ENCODE measurements around the gene C2orf78. TPM values are rescaled to one million over a fixed set of nuclear protein-coding genes. Genes with fewer than 3 reads are reported as not detected.

C2orf78 gene
- total and polyA plus RNA-seq, 9 of the 15 experiments (the other 6 are each of a cell fraction or from before 2014, with no cell fraction given), result 0.04 to 0.28 (median 0.20) TPM

- TF ChIP-seq NCOA4 (IDR thresholded peaks at IDR 0.05; ENCODE audit: partially characterized antibody), result no peak
These were observed 60.1 kb downstream of the C2orf78 start (continued) for GRCh38 chr2:73844087-73844486.

DNA sequence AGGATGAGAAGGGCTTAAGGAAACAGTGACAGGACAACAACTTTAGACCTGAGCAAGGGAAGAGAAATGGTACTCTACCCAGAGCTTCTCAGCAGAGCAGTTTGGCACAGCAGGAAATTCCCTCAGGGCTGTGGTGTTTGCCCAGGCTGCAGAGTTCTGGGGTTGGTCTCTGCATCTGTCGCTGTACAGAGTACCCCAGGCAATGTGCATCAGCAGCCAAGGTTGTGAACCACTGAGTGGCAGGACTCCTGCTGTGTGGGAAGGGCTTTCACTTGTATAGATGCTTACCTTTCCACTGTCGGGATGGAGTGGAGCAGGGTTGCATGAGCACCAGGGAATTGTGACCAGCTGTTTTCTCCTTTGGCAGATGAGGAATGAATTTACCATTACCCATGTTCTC is 66.0 kb downstream of the C2orf78 start:
- no peak overlapping the region for H3K4me2 ChIP-seq (ENCODE audit: insufficient read depth, low read length)
- WGBS (ENCODE audit: insufficient coverage, low coverage, missing lambda C conversion rate), result 62% methylated on average over 2 of the region's 2 CpGs
- no peak overlapping the region for H2AFZ ChIP-seq (ENCODE audit: low read depth, low read length)
- no peak overlapping the region for H3K4me3 ChIP-seq
- H4K20me1 ChIP-seq (replicated peaks; ENCODE audit: control insufficient read depth, insufficient read depth, low read length), result no peaks in the 10 kb centered on the region
- H3K27ac ChIP-seq (ENCODE audit: extremely low read depth, low read depth, low read length), result no peak overlapping the region
- FAIRE-seq (no peak), ATAC-seq (no peak), DNase-seq (ENCODE audit: extremely low read depth in 1 of 4, low spot score in 3 of 4) (no peak)
- no peaks in the 10 kb centered on the region for H3K9me1 ChIP-seq (ENCODE audit: control insufficient read depth, insufficient read depth, low read length)
- H3K9ac ChIP-seq (ENCODE audit: insufficient read depth in 1 of 2, low read depth in 2 of 2, low read length in 2 of 2), result peak overlapping the region in 1 of 2 experiments; percentile 36; a peak in 1 of 4 replicates
- H3K79me2 ChIP-seq (ENCODE audit: control insufficient read depth, insufficient read depth, low read length), result no peaks in the 10 kb centered on the region
- no TSS peak for BruUV-seq (replicated peaks)
- peaks cover 92% of the 10 kb centered on the region for H3K36me3 ChIP-seq (ENCODE audit: control insufficient read depth, insufficient read depth, low read length)
- intact Hi-C loops (cut with micrococcal nuclease), result no loop called here
- ChIA-PET POLR2A (interaction anchor here (1.2 kb wide), 1 partner anchor 21 kb away, joined by 3 read pairs; the partner anchor contains the start of gene STAMBP), CTCF (ENCODE audit: low intra/inter-chr PET ratio) (no interaction called here)
- in situ Hi-C loops (cut with MboI), result no loop called here
- H3K9me3 ChIP-seq (replicated peaks; ENCODE audit: control insufficient read depth, insufficient read depth, low read depth, low read length), result no peaks in the 10 kb centered on the region
- H3K27me3 ChIP-seq (ENCODE audit: control insufficient read depth in 2 of 2, insufficient read depth in 2 of 2, low read length in 2 of 2), result no peaks in the 10 kb centered on the region
- no peaks in the 10 kb centered on the region for H3K4me1 ChIP-seq (replicated peaks in 1 of 2; ENCODE audit: control insufficient read depth in 2 of 2, insufficient read depth in 2 of 2, low read length in 2 of 2)
- TF ChIP-seq SAP30 (IDR thresholded peaks at IDR 0.05; ENCODE audit: borderline replicate concordance, insufficient read depth, low read depth, low read length, poor library complexity, severe bottlenecking) (no peak), MTA1 (IDR thresholded peaks at IDR 0.05; ENCODE audit: borderline replicate concordance) (no peak), ZNF507 (tag; conservative IDR thresholded peaks at IDR 0.05) (no peak), GTF2E2 (tag; IDR thresholded peaks at IDR 0.05) (no peak), RUNX1 (IDR thresholded peaks at IDR 0.05; ENCODE audit: low read depth) (no peak), CBX3 (IDR thresholded peaks at IDR 0.05; ENCODE audit: borderline replicate concordance in 1 of 2, low read length in 2 of 2) (no peak)
- TF ChIP-seq, protein P1, sequence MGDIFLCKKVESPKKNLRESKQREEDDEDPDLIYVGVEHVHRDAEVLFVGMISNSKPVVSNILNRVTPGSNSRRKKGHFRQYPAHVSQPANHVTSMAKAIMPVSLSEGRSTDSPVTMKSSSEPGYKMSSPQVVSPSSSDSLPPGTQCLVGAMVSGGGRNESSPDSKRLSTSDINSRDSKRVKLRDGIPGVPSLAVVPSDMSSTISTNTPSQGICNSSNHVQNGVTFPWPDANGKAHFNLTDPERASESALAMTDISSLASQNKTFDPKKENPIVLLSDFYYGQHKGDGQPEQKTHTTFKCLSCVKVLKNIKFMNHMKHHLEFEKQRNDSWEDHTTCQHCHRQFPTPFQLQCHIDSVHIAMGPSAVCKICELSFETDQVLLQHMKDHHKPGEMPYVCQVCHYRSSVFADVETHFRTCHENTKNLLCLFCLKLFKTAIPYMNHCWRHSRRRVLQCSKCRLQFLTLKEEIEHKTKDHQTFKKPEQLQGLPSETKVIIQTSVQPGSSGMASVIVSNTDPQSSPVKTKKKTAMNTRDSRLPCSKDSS (IDR thresholded peaks at IDR 0.05; ENCODE audit: low read depth, partially characterized antibody), result no peak
- TF ChIP-seq, protein P2, sequence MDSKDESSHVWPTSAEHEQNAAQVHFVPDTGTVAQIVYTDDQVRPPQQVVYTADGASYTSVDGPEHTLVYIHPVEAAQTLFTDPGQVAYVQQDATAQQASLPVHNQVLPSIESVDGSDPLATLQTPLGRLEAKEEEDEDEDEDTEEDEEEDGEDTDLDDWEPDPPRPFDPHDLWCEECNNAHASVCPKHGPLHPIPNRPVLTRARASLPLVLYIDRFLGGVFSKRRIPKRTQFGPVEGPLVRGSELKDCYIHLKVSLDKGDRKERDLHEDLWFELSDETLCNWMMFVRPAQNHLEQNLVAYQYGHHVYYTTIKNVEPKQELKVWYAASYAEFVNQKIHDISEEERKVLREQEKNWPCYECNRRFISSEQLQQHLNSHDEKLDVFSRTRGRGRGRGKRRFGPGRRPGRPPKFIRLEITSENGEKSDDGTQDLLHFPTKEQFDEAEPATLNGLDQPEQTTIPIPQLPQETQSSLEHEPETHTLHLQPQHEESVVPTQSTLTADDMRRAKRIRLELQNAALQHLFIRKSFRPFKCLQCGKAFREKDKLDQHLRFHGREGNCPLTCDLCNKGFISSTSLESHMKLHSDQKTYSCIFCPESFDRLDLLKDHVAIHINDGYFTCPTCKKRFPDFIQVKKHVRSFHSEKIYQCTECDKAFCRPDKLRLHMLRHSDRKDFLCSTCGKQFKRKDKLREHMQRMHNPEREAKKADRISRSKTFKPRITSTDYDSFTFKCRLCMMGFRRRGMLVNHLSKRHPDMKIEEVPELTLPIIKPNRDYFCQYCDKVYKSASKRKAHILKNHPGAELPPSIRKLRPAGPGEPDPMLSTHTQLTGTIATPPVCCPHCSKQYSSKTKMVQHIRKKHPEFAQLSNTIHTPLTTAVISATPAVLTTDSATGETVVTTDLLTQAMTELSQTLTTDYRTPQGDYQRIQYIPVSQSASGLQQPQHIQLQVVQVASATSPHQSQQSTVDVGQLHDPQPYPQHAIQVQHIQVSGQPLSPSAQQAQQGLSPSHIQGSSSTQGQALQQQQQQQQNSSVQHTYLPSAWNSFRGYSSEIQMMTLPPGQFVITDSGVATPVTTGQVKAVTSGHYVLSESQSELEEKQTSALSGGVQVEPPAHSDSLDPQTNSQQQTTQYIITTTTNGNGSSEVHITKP (IDR thresholded peaks at IDR 0.05; ENCODE audit: partially characterized antibody), result no peak
- TF ChIP-seq, protein P3, sequence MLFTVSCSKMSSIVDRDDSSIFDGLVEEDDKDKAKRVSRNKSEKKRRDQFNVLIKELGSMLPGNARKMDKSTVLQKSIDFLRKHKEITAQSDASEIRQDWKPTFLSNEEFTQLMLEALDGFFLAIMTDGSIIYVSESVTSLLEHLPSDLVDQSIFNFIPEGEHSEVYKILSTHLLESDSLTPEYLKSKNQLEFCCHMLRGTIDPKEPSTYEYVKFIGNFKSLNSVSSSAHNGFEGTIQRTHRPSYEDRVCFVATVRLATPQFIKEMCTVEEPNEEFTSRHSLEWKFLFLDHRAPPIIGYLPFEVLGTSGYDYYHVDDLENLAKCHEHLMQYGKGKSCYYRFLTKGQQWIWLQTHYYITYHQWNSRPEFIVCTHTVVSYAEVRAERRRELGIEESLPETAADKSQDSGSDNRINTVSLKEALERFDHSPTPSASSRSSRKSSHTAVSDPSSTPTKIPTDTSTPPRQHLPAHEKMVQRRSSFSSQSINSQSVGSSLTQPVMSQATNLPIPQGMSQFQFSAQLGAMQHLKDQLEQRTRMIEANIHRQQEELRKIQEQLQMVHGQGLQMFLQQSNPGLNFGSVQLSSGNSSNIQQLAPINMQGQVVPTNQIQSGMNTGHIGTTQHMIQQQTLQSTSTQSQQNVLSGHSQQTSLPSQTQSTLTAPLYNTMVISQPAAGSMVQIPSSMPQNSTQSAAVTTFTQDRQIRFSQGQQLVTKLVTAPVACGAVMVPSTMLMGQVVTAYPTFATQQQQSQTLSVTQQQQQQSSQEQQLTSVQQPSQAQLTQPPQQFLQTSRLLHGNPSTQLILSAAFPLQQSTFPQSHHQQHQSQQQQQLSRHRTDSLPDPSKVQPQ (CRISPR knock-in tag; IDR thresholded peaks at IDR 0.05; ENCODE audit: borderline replicate concordance), result no peak
- TF ChIP-seq, protein P4, sequence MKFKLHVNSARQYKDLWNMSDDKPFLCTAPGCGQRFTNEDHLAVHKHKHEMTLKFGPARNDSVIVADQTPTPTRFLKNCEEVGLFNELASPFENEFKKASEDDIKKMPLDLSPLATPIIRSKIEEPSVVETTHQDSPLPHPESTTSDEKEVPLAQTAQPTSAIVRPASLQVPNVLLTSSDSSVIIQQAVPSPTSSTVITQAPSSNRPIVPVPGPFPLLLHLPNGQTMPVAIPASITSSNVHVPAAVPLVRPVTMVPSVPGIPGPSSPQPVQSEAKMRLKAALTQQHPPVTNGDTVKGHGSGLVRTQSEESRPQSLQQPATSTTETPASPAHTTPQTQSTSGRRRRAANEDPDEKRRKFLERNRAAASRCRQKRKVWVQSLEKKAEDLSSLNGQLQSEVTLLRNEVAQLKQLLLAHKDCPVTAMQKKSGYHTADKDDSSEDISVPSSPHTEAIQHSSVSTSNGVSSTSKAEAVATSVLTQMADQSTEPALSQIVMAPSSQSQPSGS (CRISPR knock-in tag; IDR thresholded peaks at IDR 0.05), result no peak
